Measurements from ENCODE around the gene ARHGEF28. TPM values are rescaled to one million over a fixed set of nuclear protein-coding genes. Genes with fewer than 3 reads are reported as not detected.

The ARHGEF28 gene
- total and polyA plus RNA-seq, 2 of the 4 experiments (the other 2 are of a cell fraction) = 3.6 to 16.0 TPM

DNA sequence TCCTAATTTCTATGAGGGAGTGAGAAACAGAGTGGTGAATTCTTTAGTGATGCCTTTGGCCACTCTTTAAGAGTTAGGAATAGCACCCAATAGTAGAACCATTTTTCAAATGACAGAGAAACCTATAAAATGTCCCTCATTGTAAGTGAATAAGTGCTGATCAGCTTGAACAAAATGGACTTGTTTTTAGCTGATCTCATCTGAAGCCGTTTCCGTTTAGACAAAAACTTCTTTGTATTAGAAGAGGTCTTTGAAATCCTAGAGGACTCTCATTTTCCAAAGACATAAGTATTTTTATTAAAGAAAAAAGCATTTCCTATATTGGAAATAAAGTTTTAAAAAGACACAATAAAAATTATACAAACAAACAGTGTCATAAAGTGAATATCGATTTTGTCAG is 273.9 kb downstream of the ARHGEF28 start:
- Histone ChIP-seq H4K8ac (ENCODE audit: low read depth in 2 of 2, low read length in 2 of 2) (no peak overlapping the region), H2BK120ac (ENCODE audit: low read depth, low read length) (no peak overlapping the region), H2BK15ac (ENCODE audit: low read depth, low read length) (0 out of 3 replicates have a peak overlapping the region, but pooled peaks have one; percentile 40), H2BK20ac (ENCODE audit: low read depth, low read length) (no peak overlapping the region), H3K23ac (ENCODE audit: low read depth, low read length) (no peak overlapping the region), H3K79me1 (ENCODE audit: low read depth in 1 of 2, low read length in 2 of 2) (no peaks in the 10 kb centered on the region), H4K91ac (ENCODE audit: insufficient read depth, low read depth, low read length) (no peak overlapping the region), H3K36me3 (ENCODE audit: control insufficient read depth, insufficient read depth, low read length) (0 out of 2 replicates have a peak, but pooled peaks cover 2% of the 10 kb centered on the region), H3K9me1 (ENCODE audit: insufficient read depth, low read length) (peaks cover 6% of the 10 kb centered on the region; the same call in 1 of the 2 replicates), H3K4me1 (ENCODE audit: control insufficient read depth, insufficient read depth, low read length) (peaks cover 4% of the 10 kb centered on the region), H3K27ac (ENCODE audit: insufficient read depth, low read length) (no peak overlapping the region), H3K9ac (ENCODE audit: low read depth, low read length) (no peak overlapping the region), H3K4me2 (ENCODE audit: low read depth, low read length) (no peak overlapping the region), H2BK5ac (ENCODE audit: low read depth, low read length, poor library complexity, severe bottlenecking) (no peak overlapping the region), H3K18ac (ENCODE audit: low read depth, low read length) (no peak overlapping the region), H3K9me3 (ENCODE audit: control insufficient read depth, insufficient read depth, low read length) (no peaks in the 10 kb centered on the region), H3K27me3 (ENCODE audit: control insufficient read depth, insufficient read depth, low read length) (no peaks in the 10 kb centered on the region), H3K56ac (ENCODE audit: extremely low read depth, insufficient read depth, low read length) (no peak overlapping the region), H2AK9ac (replicated peaks; ENCODE audit: low read depth, low read length, poor library complexity) (no peak overlapping the region), H3K4me3 (ENCODE audit: insufficient read depth, low read depth, low read length) (no peak overlapping the region), H4K20me1 (ENCODE audit: insufficient read depth, low read length) (no peaks in the 10 kb centered on the region), H2AK5ac (ENCODE audit: low read depth, low read length) (no peak overlapping the region), H2AFZ (replicated peaks; ENCODE audit: low read length, poor library complexity) (no peak overlapping the region), H3K14ac (replicated peaks; ENCODE audit: low read depth, low read length) (no peak overlapping the region), H3K4ac (ENCODE audit: low read depth, low read length) (no peak overlapping the region), H4K5ac (ENCODE audit: low read depth, low read length) (no peak overlapping the region)
- TF ChIP-seq POLR2A (IDR thresholded peaks at IDR 0.05; ENCODE audit: low read depth, low read length) (no peak), RFX5 (IDR thresholded peaks at IDR 0.05; ENCODE audit: low read depth, low read length) (no peak), FOS (IDR thresholded peaks at IDR 0.05; ENCODE audit: low read depth, low read length) (no peak), MAFK (IDR thresholded peaks at IDR 0.05; ENCODE audit: low read depth, low read length) (no peak), MXI1 (IDR thresholded peaks at IDR 0.05; ENCODE audit: borderline replicate concordance, low read depth, low read length) (no peak), BHLHE40 (IDR thresholded peaks at IDR 0.05; ENCODE audit: low read depth, low read length) (no peak), NFE2L2 (IDR thresholded peaks at IDR 0.05; ENCODE audit: low read depth, low read length) (no peak)
- TF ChIP-seq, protein P1, sequence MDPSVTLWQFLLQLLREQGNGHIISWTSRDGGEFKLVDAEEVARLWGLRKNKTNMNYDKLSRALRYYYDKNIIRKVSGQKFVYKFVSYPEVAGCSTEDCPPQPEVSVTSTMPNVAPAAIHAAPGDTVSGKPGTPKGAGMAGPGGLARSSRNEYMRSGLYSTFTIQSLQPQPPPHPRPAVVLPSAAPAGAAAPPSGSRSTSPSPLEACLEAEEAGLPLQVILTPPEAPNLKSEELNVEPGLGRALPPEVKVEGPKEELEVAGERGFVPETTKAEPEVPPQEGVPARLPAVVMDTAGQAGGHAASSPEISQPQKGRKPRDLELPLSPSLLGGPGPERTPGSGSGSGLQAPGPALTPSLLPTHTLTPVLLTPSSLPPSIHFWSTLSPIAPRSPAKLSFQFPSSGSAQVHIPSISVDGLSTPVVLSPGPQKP (IDR thresholded peaks at IDR 0.05; ENCODE audit: borderline replicate concordance, low read depth, low read length) = no peak
- ChIA-PET CTCF (no interaction called here), POLR2A (ENCODE audit: unreplicated experiment) (no interaction called here)
- dilution Hi-C loops (cut with HindIII; ENCODE audit: low sequenced_read_pairs, unreplicated experiment) (no loop called here), intact Hi-C loops (cut with micrococcal nuclease) (loop anchor here (2.0 to 10.0 kb wide), 2 partner anchors 309 to 1015 kb away; no protein-coding TSS in a partner anchor), in situ Hi-C loops (cut with MboI; ENCODE audit: low sequenced_read_pairs) (loop anchor here (5.0 to 25.0 kb wide), 2 partner anchors 747 to 1012 kb away; no protein-coding TSS in a partner anchor)
- BruUV-seq (replicated peaks) = no TSS peak
- no CpG with 5 or more reads among the region's 3 CpGs for WGBS, 2 experiments (ENCODE audit: extremely low coverage in 2 of 2, insufficient read length in 1 of 2)
- DNase-seq = no peak
- no peak for ATAC-seq (ENCODE audit: low read depth)
